ENCODE data around the gene TMEM39B.

GRCh38 chr1:32144033-32144432, 71.3 kb downstream of the TMEM39B start:
- TF ChIP-seq POLR2AphosphoS5 (IDR thresholded peaks at IDR 0.05), result no peak
- no peak for TF ChIP-seq CTCF (IDR thresholded peaks at IDR 0.05)
- no peak for TF ChIP-seq POLR2A (IDR thresholded peaks at IDR 0.05; ENCODE audit: low read depth)
